ENCODE measurements around the gene CACNA2D4.

Gene CACNA2D4

DNA sequence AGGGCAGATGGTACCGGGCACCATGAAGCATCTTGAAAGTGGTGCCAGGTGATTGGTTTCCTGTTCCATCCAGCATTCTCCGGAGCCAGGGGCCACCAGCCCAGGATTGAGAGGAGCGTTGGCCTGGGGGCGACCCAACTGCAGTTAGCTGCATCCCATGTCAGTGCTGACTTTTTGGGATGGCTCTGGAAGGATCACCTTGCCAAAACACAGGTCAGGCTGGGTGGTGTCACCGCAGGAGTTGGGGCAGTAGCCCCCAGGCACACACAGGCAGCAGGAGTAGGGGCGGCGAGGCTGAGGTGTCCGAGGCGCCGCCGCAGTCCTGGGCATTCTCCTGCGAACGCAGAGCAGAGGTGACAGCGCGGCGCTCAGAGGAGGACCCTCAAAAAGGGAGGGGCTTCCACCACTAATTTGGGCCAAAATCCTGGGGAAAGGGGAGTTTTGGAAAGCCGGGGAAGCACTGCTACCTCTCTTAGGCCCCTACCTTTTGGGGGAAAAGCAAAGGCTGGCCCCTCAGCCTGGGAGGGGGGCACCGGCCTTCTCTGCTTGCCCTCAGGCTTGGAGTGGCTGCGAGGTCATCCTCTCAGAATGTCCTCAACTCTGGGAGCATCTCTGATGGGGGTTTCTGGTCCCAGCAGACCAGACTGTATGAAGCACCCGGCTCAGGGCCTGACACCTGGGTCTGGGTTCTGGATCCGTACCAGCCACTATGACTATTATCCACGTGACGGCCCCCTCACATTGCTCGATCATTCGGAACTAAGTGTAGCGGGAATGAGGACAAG is 124.8 kb downstream of the CACNA2D4 start:
- DNase-seq (ENCODE audit: low read depth) = no peak
- H3K4me3 ChIP-seq (ENCODE audit: control insufficient read depth, low read depth, low read length) = no peak overlapping the region
- TF ChIP-seq, protein P1, sequence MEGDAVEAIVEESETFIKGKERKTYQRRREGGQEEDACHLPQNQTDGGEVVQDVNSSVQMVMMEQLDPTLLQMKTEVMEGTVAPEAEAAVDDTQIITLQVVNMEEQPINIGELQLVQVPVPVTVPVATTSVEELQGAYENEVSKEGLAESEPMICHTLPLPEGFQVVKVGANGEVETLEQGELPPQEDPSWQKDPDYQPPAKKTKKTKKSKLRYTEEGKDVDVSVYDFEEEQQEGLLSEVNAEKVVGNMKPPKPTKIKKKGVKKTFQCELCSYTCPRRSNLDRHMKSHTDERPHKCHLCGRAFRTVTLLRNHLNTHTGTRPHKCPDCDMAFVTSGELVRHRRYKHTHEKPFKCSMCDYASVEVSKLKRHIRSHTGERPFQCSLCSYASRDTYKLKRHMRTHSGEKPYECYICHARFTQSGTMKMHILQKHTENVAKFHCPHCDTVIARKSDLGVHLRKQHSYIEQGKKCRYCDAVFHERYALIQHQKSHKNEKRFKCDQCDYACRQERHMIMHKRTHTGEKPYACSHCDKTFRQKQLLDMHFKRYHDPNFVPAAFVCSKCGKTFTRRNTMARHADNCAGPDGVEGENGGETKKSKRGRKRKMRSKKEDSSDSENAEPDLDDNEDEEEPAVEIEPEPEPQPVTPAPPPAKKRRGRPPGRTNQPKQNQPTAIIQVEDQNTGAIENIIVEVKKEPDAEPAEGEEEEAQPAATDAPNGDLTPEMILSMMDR (IDR thresholded peaks at IDR 0.05; ENCODE audit: control insufficient read depth, insufficient read depth, low read depth, low read length, missing control alignments) = no peak

DNA sequence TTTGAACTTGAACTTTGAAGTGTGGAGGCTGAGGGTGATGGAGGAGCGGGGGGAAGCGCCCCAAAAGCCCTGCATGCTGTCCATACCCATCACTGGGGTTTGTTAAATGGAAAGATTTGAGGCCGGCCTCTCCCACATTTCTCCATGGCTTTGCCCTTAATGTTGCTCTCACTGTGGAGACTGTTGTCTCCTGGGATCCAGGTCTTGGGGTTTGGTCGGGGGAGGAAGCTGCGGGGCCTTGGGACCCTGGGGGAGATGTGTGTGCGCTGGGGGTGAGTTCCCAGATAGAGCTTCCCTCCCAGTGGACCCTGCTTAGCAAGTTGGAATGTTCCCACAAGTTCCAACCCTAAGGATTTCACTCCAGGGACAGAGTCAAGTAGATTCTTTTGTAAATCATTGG is 126.0 kb downstream of the CACNA2D4 start:
- TF ChIP-seq, protein P1 (IDR thresholded peaks at IDR 0.05; ENCODE audit: control insufficient read depth, insufficient read depth, low read depth, low read length, missing control alignments) = no peak
- no peak overlapping the region for H3K4me3 ChIP-seq (ENCODE audit: control insufficient read depth, low read depth, low read length)
- no peak for DNase-seq (ENCODE audit: low read depth)

DNA sequence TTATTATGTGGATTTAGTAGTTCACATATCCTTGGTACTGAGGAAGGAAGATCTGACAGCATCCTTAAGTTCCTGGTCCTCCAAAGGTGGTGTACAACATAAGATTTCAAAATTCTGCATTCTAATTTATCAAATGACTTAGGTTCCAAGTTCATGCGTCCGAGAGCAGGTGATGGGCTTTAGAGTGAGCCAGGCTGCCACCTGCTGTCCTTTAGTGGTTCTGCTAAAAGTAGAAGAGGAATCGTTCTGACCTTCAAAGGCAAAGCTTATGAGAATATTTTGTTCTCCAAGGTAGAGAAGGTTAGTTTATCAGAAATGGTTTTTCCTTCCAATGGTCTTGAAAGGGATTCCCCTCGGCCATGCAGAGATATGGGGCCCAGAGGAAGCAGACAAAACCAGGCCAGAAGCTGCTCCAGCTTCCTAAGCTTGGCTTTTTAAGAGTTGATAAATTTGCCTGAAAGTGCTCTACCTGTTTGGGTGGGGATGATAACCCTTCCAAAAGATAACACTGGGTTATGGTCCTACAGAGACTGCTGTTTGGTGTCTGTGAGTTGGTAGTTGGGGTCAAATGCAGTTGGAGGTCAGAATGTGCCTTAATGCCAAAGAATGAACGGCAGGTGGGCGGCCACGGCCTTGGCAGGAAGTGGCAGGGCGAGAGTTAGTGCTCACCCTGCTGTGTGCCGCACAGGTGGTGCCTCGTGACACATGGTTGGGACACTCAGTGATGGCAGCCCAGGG is 127.2 kb downstream of the CACNA2D4 start:
- no peak overlapping the region for H3K4me3 ChIP-seq (ENCODE audit: control insufficient read depth, low read depth, low read length)
- no peak for DNase-seq (ENCODE audit: low read depth)
- TF ChIP-seq, protein P1 (IDR thresholded peaks at IDR 0.05; ENCODE audit: control insufficient read depth, insufficient read depth, low read depth, low read length, missing control alignments) = peak; percentile 82

DNA sequence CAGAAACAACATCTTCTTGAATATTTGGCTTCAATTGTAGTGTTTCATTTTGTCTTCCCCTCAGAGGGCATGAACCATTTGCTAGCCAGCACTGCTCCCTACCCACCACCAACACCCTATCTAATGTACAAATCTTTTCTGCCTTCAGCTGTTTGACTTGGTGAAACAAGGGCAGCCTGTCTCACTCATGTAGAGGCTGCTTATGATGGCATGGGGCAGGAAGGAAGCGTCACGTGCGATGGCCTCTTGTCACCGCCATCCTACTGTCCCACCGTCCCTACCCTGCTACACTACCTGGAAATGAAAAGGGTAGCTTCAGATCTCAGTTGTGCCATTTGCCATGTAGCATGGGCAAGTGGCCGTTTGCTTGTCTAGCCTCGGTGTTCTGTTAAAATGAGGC is 128.0 kb downstream of the CACNA2D4 start:
- TF ChIP-seq, protein P1 (IDR thresholded peaks at IDR 0.05; ENCODE audit: control insufficient read depth, insufficient read depth, low read depth, low read length, missing control alignments) = no peak
- no peak for DNase-seq (ENCODE audit: low read depth)

DNA sequence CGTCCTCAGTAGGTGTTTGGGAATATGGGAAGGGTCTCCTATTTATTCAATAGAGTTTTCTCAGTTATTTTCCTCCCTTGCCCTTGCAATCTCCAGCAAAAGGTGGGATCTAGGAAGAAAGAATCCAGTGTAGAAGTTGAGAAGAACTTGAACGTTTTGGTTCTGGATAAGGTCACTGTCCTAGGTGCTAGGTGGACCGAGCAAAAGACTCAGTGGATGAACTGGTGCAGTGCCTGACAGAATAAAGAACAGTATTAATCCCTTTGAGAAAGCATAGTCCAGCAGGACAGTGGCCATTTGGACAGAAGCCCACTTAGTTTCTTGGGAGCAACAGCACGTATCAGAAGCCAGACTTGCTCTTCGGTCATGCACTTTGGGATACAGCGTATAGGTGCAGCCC is 130.7 kb downstream of the CACNA2D4 start:
- no peak overlapping the region for H3K4me3 ChIP-seq (ENCODE audit: control insufficient read depth, low read depth, low read length)
- TF ChIP-seq, protein P1 (IDR thresholded peaks at IDR 0.05; ENCODE audit: control insufficient read depth, insufficient read depth, low read depth, low read length, missing control alignments) = no peak
- no peak for DNase-seq (ENCODE audit: low read depth)

More for the DNA sequence above, 128.0 kb downstream of the CACNA2D4 start:
- no peak overlapping the region for H3K4me3 ChIP-seq (ENCODE audit: control insufficient read depth, low read depth, low read length)

DNA sequence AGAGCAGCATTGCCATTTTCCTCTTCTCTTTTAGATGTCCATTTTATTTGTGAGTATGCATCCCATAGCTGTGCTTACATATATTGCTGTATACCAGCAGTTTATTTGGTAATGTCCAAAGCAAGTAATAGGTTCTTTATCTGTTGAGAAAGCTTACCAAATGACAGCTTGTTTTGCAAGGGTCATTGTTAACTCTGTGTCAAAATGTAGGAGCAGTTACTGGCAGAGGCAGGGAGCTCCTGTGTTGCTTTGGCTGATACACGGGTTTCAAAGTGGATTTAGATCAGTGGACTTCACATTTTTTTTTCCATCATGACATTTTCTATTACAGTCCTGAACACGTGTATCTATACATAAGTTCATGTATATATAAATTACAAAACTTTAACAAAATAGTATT is 136.2 kb downstream of the CACNA2D4 start:
- TF ChIP-seq, protein P1 (IDR thresholded peaks at IDR 0.05; ENCODE audit: control insufficient read depth, insufficient read depth, low read depth, low read length, missing control alignments) = no peak
- no peak overlapping the region for H3K4me3 ChIP-seq (ENCODE audit: control insufficient read depth, low read depth, low read length)
- DNase-seq (ENCODE audit: low read depth) = no peak

Data from AG09309 (cell line).